BE2C (cell line): ENCODE data around the gene PODXL.
"Not testable (repeated sequence)": the region's sequence is repeated elsewhere in the genome, so short reads cannot be mapped to it uniquely, and the experiment has no call there.

Experiments
- DNase-seq: peaks from one replicate; pipeline ENCODE4 v3.0.0-alpha.2; 2020
- H3K27me3 ChIP-seq: fragments of 250-450 bp; sonication (Bioruptor Pico); 2 replicates; pipeline ENCODE4 v1.5.1; 2020; ENCODE audit warnings: mild to moderate bottlenecking
- H3K36me3 ChIP-seq: fragments of 250-450 bp; sonication (Bioruptor Pico); 2 replicates; pipeline ENCODE4 v1.5.1; 2020; ENCODE audit warnings: mild to moderate bottlenecking
- H3K4me1 ChIP-seq: fragments of 250-450 bp; sonication (Bioruptor Pico); 2 replicates; pipeline ENCODE4 v1.5.1; 2020
- H3K4me3 ChIP-seq: 2 replicates; pipeline ENCODE4 v1.5.1; 2011; ENCODE audit warnings: low read depth, low read length
- H3K9me3 ChIP-seq: fragments of 250-450 bp; sonication (Bioruptor Pico); 2 replicates; pipeline ENCODE4 v1.5.1; 2020
- TF ChIP-seq, protein P1 (sequence below): IDR thresholded peaks from 2 replicates; pipeline ENCODE4 v1.5.1; 2012; ENCODE audit warnings: mild to moderate bottlenecking, low read depth, low read length

Gene PODXL

DNA sequence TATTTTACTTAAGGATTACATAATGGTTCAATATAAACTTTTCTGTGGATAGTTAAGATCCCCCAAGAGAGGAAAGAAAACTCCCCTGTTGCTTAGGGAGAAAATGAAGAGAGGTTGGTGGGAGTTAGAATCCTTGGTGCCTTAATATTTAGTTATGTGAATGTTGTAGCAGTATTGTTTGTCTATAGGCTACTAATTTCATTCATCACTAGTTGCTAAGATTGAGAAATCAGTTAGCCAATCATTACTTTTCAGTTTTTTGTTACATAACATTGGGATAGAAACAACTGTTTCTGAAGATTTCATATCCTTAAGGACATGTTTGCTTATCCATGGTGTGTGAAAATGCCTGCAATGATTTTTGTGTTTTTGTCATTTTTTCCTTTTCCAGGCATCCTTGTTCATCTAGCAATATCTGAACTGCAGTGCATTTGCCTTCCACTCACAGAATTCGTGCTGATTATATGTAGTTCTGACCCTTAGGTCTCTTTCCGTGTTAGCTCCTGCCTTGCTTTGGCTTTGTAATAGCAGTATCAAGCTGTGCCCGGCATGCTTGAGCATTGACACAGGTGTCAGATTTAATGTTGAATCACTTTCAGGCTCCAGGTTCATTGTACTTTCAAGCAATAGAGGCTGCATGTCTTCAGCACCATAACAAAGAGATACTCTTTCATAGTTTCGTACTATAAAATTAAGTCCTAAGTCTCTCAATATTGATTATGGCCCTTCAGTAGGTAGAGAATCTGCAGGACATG, 85.0 kb downstream of the PODXL start:
- TF ChIP-seq, protein P1, sequence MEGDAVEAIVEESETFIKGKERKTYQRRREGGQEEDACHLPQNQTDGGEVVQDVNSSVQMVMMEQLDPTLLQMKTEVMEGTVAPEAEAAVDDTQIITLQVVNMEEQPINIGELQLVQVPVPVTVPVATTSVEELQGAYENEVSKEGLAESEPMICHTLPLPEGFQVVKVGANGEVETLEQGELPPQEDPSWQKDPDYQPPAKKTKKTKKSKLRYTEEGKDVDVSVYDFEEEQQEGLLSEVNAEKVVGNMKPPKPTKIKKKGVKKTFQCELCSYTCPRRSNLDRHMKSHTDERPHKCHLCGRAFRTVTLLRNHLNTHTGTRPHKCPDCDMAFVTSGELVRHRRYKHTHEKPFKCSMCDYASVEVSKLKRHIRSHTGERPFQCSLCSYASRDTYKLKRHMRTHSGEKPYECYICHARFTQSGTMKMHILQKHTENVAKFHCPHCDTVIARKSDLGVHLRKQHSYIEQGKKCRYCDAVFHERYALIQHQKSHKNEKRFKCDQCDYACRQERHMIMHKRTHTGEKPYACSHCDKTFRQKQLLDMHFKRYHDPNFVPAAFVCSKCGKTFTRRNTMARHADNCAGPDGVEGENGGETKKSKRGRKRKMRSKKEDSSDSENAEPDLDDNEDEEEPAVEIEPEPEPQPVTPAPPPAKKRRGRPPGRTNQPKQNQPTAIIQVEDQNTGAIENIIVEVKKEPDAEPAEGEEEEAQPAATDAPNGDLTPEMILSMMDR, result no peak
- no peaks in the 10 kb centered on the region for H3K4me1 ChIP-seq
- DNase-seq, result no peak
- H3K9me3 ChIP-seq, result no peaks in the 10 kb centered on the region
- H3K36me3 ChIP-seq, result peaks cover 35% of the 10 kb centered on the region
- no peaks in the 10 kb centered on the region for H3K27me3 ChIP-seq
- no peak overlapping the region for H3K4me3 ChIP-seq

DNA sequence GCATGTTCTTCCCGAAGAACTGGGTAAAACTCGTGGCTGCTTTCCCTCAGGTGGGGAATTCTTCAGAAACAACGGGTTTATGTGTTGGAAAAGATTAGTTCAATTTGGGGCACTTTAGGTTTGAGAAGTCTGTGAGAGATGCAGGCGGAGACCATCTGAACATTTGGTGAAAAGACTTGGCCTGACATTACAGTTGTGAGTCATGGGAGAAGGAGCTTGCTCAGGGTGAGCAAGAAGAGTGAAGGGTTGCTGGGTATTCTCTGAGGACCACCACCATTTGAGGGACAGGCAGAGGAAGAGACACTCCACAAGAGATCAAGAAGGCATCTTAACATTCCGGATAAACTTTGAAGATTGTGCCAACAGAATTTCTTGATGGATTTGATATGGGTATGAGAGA, 88.6 kb downstream of the PODXL start:
- H3K27me3 ChIP-seq, result no peaks in the 10 kb centered on the region
- TF ChIP-seq, protein P1, result no peak
- peaks cover 50% of the 10 kb centered on the region for H3K36me3 ChIP-seq
- H3K4me3 ChIP-seq, result no peak overlapping the region
- no peaks in the 10 kb centered on the region for H3K4me1 ChIP-seq
- no peaks in the 10 kb centered on the region for H3K9me3 ChIP-seq
- DNase-seq, result no peak

DNA sequence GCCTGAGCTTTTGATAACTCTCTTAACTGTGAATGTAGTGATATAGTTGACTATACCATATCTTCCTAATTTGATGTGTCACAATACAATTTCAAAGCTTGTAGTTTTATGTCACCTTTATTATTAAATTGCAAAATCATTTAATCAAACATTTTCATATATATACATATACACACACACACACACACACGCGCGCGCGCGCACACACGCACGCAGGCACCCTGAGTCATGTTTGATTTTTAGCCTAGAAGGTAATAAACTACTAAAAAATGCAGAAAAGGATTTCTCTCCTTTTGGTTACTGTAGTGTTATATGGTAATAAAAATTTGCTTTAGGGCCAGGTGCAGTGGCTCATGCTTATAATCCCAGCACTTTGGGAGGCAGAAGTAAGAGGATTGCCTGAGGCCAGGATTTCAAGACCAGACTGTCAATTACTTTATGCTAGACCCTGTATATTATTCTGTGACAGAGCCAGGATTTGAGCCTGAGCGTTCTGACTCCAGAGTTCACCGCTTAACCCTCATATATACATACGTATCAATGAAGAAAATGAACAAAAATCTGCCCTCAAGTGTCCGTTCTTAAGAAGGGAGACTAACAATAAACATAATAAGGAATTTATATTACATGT, 89.6 kb downstream of the PODXL start:
- H3K36me3 ChIP-seq, result peaks cover 56% of the 10 kb centered on the region
- TF ChIP-seq, protein P1, result no peak

DNA sequence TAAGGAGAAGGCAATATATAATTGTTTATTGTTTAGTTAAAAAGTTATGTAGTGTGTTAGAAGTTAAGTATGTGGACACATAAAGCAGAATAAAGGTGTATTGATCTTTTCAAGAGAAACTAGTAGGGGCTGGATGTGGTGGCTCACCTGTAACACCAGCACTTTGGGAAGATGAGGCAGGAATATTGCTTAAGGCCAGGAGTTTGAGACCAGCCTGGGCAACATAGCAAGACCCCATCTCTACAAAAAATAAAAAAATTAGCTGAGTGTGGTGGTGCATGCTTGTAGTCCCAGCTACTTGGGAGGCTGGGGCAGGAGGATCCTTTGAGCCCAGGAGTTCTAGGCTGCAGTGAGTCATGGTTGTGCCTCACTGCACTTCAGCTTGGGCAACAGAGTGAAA, 93.7 kb downstream of the PODXL start:
- peaks cover 39% of the 10 kb centered on the region for H3K36me3 ChIP-seq
- H3K27me3 ChIP-seq, H3K4me1 ChIP-seq, H3K9me3 ChIP-seq, H3K4me3 ChIP-seq, DNase-seq: not testable (repeated sequence)

More for the DNA sequence above, 89.6 kb downstream of the PODXL start:
- DNase-seq, result no peak
- Histone ChIP-seq H3K27me3 (no peaks in the 10 kb centered on the region), H3K9me3 (no peaks in the 10 kb centered on the region), H3K4me1 (no peaks in the 10 kb centered on the region), H3K4me3 (no peak overlapping the region)

DNA sequence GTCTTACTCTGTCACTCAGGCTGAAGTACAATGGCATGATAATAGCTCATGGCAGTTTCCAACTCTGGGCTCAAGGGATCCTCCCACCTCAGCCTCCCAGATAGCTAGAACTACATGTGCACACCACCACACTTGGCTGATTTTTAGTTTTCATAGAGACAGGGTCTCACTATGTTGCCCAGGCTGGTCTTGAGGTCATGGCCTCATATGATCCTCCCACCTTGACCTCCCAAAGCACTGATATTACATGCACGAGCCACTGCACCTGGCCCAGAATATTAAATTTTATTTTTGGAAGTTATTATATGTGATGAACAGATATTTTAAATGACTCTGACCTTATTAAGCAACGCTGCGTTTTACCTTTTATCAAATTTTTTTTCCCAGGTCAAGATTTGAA, 94.4 kb downstream of the PODXL start:
- DNase-seq, result no peak
- Histone ChIP-seq H3K9me3 (no peaks in the 10 kb centered on the region), H3K36me3 (peaks cover 32% of the 10 kb centered on the region), H3K4me1 (no peaks in the 10 kb centered on the region; the same call in 1 of the 2 replicates), H3K4me3 (no peak overlapping the region), H3K27me3 (no peaks in the 10 kb centered on the region)
- TF ChIP-seq, protein P1, result no peak

DNA sequence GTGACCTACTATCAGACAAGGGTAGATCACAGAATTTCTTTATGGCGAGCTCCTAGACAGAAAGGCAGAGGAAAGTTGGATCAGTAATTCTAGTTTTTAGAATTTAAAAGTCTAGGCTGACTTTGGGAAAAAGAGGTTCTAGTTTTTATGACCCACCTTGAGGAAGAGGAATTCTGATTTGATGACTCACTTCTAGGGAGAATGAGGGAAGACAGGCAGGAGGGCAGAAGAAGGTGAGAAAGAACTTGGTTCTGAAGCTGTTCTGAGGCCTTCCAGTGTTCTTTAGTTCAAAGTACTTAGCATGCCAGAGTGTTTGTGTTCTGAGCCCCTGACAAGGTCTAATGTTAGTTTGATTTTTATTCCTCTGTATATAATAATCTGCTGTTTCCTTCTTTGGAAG, 97.2 kb downstream of the PODXL start:
- Histone ChIP-seq H3K36me3 (peaks cover 21% of the 10 kb centered on the region), H3K4me3 (no peak overlapping the region), H3K9me3 (no peaks in the 10 kb centered on the region), H3K4me1 (peaks cover 3% of the 10 kb centered on the region; the same call in 1 of the 2 replicates), H3K27me3 (no peaks in the 10 kb centered on the region)
- no peak for DNase-seq
- TF ChIP-seq, protein P1, result no peak
